NCI-H510A treated with DMSO at 0.1 percent for 48 hours (cell line): Measurements from ENCODE around the gene ENPP7.

Experiments used
- DNase-seq: peaks from one replicate; lab custom pipeline; 2025; lab: John Stamatoyannopoulos, UW

Gene ENPP7

DNA sequence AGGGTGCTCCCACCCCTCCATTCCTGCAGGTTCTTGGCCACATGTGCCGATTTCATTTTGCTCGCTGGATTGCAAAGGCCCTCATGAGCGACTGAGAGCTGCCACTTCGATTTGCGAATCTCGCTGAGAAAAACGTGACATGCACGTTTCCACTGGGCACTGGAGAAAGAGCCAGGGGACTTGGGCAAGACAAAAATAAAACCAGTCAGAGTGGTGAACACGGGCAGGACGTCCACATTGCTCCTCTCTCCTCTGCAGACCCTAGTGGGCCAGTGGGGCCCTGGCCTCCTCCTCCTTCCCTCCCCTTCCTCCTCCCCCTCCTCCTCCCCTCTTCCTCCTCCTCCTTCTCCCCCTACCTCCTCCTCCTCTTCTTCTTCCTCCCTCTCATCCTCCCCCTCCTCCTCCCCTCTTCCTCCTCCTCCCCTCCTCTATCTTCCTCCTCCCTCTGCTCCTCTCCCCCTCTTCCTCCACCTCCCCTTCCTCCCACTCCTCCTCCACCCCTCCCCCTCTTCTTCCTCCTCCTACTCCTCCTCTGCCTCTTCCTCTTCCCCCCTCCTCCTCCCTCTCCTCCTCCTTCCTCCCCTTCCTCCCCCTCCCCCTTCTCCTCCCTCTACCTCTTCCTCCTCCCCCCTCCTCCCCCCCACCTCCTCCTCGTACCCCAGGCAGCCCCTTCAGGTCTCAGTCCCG is 28.1 kb upstream of the ENPP7 start:
- DNase-seq = no peak

GRCh38 chr17:79704691-79705090 is 26.1 kb upstream of the ENPP7 start:
- DNase-seq = no peak

DNA sequence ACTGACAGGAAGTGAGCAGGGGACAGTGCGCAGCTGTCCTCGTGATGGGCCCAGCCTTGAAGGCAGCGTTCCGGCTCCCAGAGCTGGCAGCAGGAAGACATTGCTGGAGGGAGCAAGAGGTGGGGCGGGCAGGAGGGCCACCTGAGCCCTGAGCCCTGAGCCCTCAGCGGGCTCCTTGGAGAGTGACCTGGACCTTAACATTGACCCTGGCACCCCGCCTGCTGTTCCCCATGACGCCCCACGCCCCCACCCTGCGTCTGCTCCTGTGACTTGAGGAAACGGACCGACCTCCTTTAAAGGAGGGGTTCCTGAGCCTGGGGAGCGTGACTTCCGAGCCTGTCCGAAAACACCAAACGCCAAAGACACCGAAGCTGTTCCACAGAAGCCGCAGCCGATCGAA is 25.1 kb upstream of the ENPP7 start:
- DNase-seq = no peak

- DNase-seq = no peak
Observed at GRCh38 chr17:79706931-79707850, 23.6 kb upstream of the ENPP7 start.

- peak; percentile 32 for DNase-seq
Observed at GRCh38 chr17:79707931-79708891, 22.5 kb upstream of the ENPP7 start.

DNA sequence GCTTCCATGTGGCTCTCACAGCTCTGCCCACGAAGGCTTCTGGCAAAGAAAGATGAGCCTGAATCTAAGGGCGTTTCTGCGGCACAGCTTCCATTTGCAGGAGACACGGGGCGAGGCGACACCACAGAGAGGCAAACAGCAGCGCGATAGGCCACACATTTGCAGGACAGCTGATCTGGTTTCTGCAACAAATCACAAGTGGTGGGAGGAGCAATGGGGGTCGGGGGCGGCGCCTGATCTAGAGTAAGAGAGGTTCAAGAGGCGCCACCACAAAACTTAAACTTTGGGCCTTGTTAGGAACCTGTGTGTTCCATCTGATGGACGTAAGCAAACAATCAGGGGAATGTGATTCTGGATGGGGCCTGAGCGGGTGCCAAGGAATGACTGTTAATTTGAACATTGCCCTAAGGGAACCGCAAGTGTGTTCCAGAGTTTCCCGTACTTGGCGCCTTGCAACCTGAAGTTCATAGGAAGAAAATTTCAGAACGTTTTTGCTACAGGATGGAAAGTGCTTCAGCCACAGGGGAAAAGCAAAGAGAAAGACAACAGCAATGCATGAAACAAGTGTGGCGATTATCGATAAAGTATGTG is 18.9 kb upstream of the ENPP7 start:
- DNase-seq = no peak

DNA sequence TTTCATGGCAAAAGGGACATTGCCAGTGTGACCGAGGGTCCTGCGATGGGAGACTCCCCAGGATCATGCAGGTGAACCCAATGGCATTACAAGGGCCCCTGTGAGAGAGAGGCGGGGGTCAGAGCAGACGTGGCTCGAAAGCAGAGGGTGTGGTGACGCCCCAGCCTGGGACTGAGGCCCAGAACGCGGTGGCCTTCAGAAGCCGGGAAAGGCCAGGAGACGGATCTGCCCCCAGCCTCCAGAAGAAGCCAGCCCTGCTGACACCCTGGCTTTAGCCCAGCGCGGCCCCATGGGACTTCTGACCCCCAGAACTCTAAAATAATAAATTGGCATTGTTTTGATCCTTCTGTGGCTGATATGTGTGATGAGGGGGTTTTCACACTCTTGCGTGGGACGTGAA is 17.4 kb upstream of the ENPP7 start:
- no peak for DNase-seq

GRCh38 chr17:79714176-79715097 is 16.3 kb upstream of the ENPP7 start:
- DNase-seq = no peak

- DNase-seq = no peak
Observed at GRCh38 chr17:79715098-79715942, 15.4 kb upstream of the ENPP7 start.

DNA sequence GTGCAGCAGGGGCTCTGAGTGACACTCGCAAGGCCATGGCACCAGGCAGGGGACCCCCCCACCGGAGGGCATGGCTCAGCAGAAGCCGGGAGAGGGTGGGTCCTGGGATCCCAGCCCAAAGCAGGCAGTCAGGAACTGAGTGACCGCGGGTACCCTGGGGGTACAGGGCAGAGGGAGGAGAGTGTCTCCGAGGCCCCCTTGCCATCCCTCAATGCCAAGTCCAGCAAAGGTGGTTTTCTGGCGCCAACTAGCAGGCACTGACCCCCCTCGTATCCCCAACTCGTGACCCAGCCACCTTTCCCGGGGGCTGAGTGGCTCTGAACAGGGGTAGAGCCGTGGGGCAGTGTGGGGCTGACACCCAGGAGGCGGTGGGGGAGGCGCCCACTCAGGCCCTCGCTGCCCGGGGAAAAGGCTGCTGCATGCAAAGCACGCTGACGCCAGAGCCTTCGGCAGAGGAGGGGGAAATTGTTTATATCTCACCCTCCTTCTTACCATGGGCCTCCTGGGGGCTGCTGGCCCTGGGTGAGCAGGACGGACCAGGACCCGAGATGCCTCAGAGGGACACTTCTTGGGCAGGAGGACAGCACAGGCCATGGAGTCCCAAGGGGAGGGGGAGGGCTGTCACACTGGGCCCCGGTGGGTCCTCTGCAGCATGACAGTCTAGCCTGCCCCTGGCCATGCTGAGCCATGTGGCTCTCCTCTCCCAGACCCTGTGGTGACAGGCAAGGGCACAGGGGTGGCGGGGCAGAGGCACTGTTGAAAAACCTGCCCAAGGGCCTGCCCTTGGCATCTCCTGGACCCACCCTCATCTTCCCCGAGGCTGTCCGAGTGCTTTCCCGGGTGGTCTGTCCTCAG is 14.6 kb upstream of the ENPP7 start:
- DNase-seq = no peak

GRCh38 chr17:79720705-79721292 is 9.9 kb upstream of the ENPP7 start:
- no peak for DNase-seq

DNA sequence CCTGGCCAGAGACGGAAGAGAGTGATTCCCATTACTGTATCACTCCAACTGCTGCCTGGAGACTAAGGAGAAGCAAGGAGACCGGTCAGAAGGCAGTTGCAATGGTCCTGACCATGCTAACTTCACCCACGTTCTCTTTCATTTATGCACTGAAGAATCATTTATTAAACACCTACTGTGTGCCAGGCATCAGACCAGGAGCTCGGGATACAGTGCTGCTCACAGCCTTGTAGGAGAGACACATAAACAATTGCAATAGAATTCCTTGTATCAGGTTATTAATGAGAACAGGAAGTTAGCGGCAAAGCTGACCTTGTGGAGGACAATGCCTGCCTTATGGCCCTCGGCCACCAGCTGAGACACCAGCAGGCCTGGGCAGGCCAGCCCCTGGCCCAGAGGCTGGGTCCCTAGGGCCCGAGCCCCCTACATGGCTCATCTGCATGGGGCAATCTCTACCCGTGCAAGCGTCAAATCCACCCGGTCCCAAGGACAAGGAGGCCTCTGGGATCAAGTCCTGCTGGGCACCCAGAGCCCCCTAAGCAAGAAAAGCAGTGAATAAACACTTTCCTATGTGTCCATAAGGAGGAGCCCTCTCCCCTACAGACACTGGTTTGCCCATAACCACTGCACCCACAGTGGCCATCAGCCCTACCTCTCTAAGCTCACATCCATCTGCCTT is 8.6 kb upstream of the ENPP7 start:
- DNase-seq = no peak

DNA sequence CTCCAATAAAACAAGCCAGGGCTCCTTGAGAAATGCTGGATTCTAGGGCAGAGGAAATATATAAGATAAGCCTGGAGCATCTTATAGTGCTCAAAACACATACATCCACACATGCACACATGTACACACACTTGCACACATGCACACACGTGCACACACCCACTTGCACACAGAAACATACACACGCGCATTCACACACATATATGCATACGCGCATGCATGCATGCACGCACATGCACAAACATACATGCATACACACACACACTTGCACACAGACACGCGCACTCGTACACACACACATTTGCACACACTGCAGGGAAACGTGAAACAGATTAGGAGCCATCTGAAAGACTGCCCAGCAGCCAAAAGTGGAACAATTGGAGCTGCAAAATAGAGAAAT is 8.0 kb upstream of the ENPP7 start:
- DNase-seq = no peak

GRCh38 chr17:79728169-79728907 is 2.4 kb upstream of the ENPP7 start:
- DNase-seq = peak; percentile 72

GRCh38 chr17:79728908-79729471 is 1.8 kb upstream of the ENPP7 start:
- DNase-seq = no peak

DNA sequence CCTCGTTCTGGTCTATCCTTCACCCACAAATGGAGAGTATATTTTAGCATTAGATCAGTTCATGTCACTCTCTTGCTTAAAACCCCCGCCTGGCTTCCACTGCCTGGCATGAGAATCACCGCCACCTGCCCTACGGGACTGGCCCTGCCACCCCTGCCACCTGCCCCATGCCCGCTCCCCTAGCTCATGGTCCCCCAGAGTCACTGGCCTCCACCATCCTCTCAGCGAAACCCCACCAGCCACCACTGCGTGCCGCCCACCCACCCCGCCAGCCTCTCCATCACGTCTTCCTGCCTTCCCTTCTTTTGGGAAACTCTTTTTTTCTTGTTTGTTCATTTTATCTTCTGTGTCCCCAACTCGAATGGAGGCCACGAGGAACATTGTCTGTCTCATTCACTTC is 982 bp upstream of the ENPP7 start:
- DNase-seq = no peak

- no peak for DNase-seq
Observed at GRCh38 chr17:79730437-79730768, 340 bp upstream of the ENPP7 start.
